Epithelial cell of proximal tubule (primary cell): ENCODE data around the gene TMCC2. TPM values are rescaled to one million over a fixed set of nuclear protein-coding genes. Genes with fewer than 3 reads are reported as not detected.
"Not testable (repeated sequence)": the region's sequence is repeated elsewhere in the genome, so short reads cannot be mapped to it uniquely, and the experiment has no call there.

ENCODE experiments used
- DNase-seq: peaks from one replicate; pipeline ENCODE4 v3.0.0-alpha.2; 2011; ENCODE audit warnings: low read depth
- H3K4me3 ChIP-seq: 2 replicates; pipeline ENCODE4 v1.5.1; 2011; ENCODE audit warnings: low read depth, mild to moderate bottlenecking, low read length
- total RNA-seq: library from RNA; depleted of rRNA; stranded (reverse); fragments of >200 nt; gene quantifications from 2 replicates; pipeline ENCODE4 v1.2.3, GENCODE V29; 2015
- TF ChIP-seq, protein P1 (sequence below): conservative IDR thresholded peaks from 2 replicates; pipeline ENCODE4 v1.5.1; 2012; ENCODE audit warnings: low read depth, mild to moderate bottlenecking, low read length

The TMCC2 gene
- total RNA-seq, 1 donor from 2014 or later, result 5.0 TPM

DNA sequence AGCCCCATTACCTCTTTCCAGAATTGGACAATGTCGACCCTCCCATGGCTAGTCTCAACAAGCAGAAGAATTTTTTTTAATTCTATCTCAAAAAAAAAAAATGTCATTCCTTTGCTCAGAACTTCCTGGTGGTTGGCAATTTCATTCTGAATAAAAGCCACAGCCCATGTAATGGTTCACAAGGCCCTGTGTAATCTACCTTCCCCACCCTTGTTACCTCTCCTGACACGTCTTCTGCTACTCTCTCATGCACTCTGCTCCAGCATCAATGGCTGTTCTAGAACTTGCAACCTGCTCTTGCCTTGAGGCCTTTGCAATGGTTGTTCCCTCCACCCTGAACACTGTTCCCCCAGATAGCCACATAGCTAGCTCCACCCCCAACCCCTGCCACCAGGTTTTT is 68.4 kb downstream of the TMCC2 start:
- no peak for DNase-seq
- H3K4me3 ChIP-seq, result no peak overlapping the region
- TF ChIP-seq, protein P1, sequence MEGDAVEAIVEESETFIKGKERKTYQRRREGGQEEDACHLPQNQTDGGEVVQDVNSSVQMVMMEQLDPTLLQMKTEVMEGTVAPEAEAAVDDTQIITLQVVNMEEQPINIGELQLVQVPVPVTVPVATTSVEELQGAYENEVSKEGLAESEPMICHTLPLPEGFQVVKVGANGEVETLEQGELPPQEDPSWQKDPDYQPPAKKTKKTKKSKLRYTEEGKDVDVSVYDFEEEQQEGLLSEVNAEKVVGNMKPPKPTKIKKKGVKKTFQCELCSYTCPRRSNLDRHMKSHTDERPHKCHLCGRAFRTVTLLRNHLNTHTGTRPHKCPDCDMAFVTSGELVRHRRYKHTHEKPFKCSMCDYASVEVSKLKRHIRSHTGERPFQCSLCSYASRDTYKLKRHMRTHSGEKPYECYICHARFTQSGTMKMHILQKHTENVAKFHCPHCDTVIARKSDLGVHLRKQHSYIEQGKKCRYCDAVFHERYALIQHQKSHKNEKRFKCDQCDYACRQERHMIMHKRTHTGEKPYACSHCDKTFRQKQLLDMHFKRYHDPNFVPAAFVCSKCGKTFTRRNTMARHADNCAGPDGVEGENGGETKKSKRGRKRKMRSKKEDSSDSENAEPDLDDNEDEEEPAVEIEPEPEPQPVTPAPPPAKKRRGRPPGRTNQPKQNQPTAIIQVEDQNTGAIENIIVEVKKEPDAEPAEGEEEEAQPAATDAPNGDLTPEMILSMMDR, result no peak

DNA sequence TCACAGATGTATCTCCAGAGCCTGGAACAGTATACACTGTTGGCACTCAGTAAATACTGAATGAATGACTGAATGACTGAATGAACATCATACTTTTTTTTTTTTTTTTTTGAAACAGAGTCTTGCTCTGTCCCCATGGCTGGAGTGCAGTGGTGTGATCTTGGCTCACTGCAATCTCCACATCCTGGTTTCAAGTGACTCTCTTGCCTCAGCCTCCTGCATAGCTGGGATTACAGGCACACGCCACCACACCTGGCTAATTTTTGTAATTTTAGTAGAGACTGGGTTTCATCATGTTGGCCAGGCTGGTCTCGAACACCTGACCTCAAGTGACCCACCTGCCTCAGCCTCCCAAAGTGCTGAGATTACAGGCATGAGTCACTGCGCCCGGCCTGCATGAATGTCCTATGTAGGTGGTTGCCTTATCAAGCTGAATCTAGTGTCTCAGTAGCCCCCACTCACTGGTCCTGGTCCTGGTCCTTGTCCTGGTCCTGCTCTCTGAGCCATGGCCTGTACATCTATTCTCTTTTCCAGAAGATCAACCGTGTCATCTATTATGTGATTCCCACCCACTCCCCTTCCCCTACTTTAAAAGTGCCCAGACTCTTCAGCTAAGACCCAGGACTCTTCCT is 69.9 kb downstream of the TMCC2 start:
- H3K4me3 ChIP-seq, DNase-seq: not testable (repeated sequence)

DNA sequence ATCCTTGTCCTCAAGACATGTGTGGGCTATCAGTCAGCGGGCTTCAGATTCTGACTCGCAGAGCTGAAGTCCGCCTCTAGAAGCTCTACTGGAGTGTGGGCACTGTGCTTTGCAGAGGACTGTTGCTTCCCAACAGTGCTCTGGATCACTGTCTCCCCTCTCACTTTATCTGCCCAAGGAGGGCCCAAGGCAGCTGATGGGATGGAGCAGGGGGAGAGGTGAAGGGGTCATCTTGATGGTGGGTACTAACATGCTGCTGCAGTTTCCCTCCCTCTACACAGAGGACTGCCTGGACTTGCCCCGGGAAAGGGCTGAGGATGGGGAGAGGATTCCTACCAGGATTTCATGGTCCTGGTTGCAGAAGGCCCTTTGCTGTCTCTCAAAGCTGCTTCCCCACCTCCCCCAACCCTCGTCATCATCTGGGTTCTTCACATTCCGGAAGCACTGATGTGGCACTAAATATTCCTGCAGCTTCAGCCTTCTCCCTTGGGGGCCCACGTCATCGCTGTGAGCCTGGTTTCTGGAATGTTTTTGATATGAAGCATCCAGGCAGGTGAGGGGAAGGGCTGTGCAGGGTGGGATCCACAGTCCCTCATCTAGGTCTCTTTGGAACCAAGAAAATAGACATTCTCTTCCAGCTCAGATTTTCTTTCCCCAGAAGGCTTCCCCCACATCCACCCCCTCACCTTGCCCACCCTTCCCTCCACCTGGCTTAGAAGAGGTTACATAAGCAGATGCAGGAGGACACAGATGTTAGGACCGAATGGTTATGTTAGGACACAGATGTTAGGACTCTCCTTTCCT is 70.6 kb downstream of the TMCC2 start:
- TF ChIP-seq, protein P1, result no peak
- DNase-seq, result peak; percentile 92
- no peak overlapping the region for H3K4me3 ChIP-seq

GRCh38 chr1:205300149-205300548 is 72.4 kb downstream of the TMCC2 start:
- TF ChIP-seq, protein P1, result no peak
- no peak for DNase-seq
- H3K4me3 ChIP-seq, result no peak overlapping the region

- TF ChIP-seq, protein P1, result no peak
- H3K4me3 ChIP-seq, result no peak overlapping the region
- peak; percentile 87 for DNase-seq
These were observed 73.6 kb downstream of the TMCC2 start for GRCh38 chr1:205301205-205301821.

DNA sequence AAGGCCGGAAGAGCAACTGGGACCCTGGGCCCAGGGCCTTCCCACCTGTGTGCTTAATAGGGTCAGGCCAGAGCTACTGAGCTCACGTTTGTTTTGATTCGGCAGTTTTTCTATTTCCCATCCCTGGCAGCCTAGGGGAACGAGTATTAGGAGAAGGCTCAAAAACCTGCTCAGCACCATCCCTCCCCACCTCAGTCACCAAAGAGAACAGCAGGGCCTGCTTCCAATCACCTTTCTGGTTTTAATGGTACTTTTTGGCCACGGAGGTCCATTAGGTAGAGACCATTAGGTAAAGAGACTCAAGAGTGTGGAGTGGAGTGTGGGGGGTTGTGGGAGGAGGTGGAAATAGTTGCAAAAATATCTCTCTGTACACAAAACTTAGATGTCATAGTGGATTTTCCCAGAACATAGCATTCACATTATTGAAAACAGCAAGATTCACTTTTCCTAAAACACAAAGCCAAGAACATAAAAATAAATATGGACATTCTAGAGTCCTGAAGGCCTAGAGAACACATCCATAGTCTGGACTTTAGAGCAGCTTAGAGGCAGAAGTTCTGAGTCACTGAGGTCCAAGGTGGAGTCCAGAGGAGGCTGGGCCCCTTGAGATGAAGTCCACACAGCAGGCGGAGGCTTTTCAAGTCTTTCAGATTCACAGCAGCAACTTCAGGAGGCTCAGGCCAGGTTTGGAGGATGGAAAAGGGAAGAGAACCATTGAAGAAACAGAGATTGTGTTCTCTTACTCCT is 74.3 kb downstream of the TMCC2 start:
- TF ChIP-seq, protein P1, result no peak
- no peak overlapping the region for H3K4me3 ChIP-seq
- no peak for DNase-seq
